Neural crest cell (in vitro differentiated cells): ENCODE data around the gene ITSN1. TPM values are rescaled to one million over a fixed set of nuclear protein-coding genes. Genes with fewer than 3 reads are reported as not detected.

Experiments
- DNase-seq: peaks from one replicate; pipeline ENCODE4 v3.0.0; 2021; ENCODE audit warnings: low read depth, mixed read lengths, low spot score
- H3K27ac Mint-ChIP-seq: one replicate; pipeline ENCODE4 v1.8.0; 2021; ENCODE audit warnings: mild to moderate bottlenecking, mixed read lengths; ENCODE audit not compliant: unreplicated experiment
- H3K27me3 Mint-ChIP-seq: 2 replicates; pipeline ENCODE4 v1.8.0; 2021; ENCODE audit warnings: low read depth, mild to moderate bottlenecking, mixed read lengths
- H3K36me3 Mint-ChIP-seq: 2 replicates; pipeline ENCODE4 v1.8.0; 2021; ENCODE audit warnings: low read depth, mild to moderate bottlenecking, mixed read lengths
- H3K4me1 Mint-ChIP-seq: 2 replicates; pipeline ENCODE4 v1.8.0; 2021; ENCODE audit warnings: mixed read lengths
- H3K4me3 Mint-ChIP-seq: one replicate; pipeline ENCODE4 v1.8.0; 2021; ENCODE audit warnings: mild to moderate bottlenecking, mixed read lengths
- H3K9me3 Mint-ChIP-seq: 2 replicates; pipeline ENCODE4 v1.8.0; 2021; ENCODE audit warnings: mixed read lengths
- total RNA-seq: library from RNA; stranded (reverse); gene quantifications from 2 replicates; pipeline ENCODE4 v1.2.1, GENCODE V29; 2021
- TF ChIP-seq, protein P1 (sequence below): fragments of 200-600 bp; sonication (generic); conservative IDR thresholded peaks from 2 replicates; pipeline ENCODE4 v1.5.0; 2021; ENCODE audit warnings: antibody characterized with exemption, mild to moderate bottlenecking

ITSN1 gene
- total RNA-seq, 1 donor from 2014 or later, result 62.7 TPM

DNA sequence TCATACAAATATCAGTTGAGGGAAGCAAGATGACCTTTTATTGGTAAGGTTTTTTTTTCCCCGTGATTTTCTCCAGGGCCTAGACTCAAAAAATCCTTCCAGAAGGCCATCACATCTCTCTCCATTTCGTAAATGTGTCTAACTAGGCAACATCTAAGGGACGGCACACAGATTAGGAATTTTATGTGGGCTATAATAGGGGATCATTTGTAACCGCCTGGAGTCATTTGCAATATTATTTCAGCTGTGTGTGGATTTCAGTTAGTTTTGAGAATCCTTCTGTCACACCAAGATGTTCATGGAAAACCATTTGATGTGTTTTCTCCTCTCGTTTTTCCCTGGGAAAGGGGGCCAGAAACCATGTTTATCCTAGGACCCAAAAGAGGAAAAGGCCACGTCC lies 210.2 kb downstream of the ITSN1 start:
- Mint-ChIP-seq H3K27me3 (no peaks in the 10 kb centered on the region), H3K27ac (no peak overlapping the region), H3K4me1 (peaks cover 21% of the 10 kb centered on the region), H3K9me3 (peaks cover 2% of the 10 kb centered on the region), H3K36me3 (no peaks in the 10 kb centered on the region), H3K4me3 (no peak overlapping the region)
- no peak for DNase-seq
- TF ChIP-seq, protein P1, sequence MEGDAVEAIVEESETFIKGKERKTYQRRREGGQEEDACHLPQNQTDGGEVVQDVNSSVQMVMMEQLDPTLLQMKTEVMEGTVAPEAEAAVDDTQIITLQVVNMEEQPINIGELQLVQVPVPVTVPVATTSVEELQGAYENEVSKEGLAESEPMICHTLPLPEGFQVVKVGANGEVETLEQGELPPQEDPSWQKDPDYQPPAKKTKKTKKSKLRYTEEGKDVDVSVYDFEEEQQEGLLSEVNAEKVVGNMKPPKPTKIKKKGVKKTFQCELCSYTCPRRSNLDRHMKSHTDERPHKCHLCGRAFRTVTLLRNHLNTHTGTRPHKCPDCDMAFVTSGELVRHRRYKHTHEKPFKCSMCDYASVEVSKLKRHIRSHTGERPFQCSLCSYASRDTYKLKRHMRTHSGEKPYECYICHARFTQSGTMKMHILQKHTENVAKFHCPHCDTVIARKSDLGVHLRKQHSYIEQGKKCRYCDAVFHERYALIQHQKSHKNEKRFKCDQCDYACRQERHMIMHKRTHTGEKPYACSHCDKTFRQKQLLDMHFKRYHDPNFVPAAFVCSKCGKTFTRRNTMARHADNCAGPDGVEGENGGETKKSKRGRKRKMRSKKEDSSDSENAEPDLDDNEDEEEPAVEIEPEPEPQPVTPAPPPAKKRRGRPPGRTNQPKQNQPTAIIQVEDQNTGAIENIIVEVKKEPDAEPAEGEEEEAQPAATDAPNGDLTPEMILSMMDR, result no peak

DNA sequence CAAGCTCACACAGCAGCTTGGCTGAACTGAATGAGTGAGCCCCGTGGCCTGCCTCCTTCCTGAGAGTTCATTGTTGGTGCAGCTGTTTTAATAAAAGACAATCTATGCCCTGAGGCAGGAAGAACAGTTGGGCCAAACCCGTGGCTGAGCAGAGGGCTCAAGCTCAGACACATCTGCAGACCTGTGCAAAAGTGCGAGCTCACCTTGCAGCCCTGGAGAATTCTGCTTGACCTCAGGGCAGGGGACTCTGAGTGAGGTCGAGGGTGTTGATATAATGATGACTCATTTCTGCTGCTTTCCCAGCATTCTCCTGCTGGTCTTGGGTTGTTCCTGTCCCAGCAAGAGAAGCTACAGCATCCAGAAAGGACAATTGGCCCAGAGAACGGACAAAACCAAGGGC lies 212.3 kb downstream of the ITSN1 start:
- no peak overlapping the region for H3K4me3 Mint-ChIP-seq
- no peaks in the 10 kb centered on the region for H3K36me3 Mint-ChIP-seq
- no peak overlapping the region for H3K27ac Mint-ChIP-seq
- peaks cover 12% of the 10 kb centered on the region for H3K4me1 Mint-ChIP-seq
- TF ChIP-seq, protein P1, result no peak
- H3K27me3 Mint-ChIP-seq, result no peaks in the 10 kb centered on the region
- H3K9me3 Mint-ChIP-seq, result peaks cover 2% of the 10 kb centered on the region
- DNase-seq, result no peak

DNA sequence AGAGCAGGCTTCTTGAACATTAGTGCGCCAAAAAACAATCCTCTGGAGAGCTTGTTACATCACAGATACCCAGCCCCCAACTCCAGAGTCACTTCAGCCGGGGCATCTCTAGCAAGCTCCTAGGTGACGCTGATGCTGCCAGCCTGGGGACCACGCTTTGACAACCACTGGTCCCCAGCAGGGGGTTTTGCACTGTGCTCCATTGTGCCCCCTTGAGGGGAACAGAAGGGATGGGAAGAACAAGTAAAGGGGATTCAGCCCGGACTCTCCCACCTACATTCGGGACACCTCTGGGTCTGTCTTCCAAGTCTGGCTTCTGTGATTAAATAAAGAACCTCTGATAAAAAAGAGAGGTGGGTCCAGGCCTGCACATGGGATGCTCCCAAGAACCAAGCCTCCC lies 212.9 kb downstream of the ITSN1 start:
- no peak for DNase-seq

DNA sequence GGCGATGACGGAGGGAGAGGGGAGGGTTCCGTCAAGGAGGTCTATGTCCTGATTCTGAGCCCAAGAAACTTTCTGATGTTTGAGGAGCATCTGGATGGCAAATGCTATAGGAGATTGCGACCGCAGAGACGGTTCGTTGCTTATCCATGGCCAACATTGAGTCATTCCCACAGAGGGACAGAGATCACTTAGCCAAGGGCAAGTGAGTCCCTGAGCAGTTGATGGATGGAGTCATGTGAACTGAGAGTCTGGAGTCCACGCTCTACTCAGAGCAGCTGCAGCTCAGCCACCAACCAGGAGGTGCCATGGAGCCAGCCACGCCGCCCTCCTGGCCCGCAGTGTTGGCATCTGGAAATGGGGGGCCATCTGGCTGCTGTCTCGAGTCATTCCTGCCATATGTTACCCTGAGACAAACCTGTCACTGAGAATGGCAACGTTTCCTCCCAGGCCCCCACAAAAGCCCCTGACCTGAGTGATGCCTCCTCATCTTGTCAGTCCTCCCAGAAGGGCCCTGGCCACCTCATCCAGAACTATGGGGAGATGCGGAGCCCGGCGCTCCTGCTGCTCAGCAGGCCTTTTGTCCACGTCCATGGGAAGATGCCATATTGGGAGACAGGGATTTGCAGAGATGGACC lies 214.7 kb downstream of the ITSN1 start:
- Mint-ChIP-seq H3K27me3 (no peaks in the 10 kb centered on the region), H3K9me3 (peaks cover 2% of the 10 kb centered on the region), H3K36me3 (no peaks in the 10 kb centered on the region)

More for the DNA sequence above, 212.9 kb downstream of the ITSN1 start:
- Mint-ChIP-seq H3K4me1 (peaks cover 12% of the 10 kb centered on the region), H3K4me3 (no peak overlapping the region), H3K9me3 (peaks cover 2% of the 10 kb centered on the region), H3K36me3 (no peaks in the 10 kb centered on the region), H3K27ac (no peak overlapping the region), H3K27me3 (no peaks in the 10 kb centered on the region)
- TF ChIP-seq, protein P1, result peak; percentile 22

DNA sequence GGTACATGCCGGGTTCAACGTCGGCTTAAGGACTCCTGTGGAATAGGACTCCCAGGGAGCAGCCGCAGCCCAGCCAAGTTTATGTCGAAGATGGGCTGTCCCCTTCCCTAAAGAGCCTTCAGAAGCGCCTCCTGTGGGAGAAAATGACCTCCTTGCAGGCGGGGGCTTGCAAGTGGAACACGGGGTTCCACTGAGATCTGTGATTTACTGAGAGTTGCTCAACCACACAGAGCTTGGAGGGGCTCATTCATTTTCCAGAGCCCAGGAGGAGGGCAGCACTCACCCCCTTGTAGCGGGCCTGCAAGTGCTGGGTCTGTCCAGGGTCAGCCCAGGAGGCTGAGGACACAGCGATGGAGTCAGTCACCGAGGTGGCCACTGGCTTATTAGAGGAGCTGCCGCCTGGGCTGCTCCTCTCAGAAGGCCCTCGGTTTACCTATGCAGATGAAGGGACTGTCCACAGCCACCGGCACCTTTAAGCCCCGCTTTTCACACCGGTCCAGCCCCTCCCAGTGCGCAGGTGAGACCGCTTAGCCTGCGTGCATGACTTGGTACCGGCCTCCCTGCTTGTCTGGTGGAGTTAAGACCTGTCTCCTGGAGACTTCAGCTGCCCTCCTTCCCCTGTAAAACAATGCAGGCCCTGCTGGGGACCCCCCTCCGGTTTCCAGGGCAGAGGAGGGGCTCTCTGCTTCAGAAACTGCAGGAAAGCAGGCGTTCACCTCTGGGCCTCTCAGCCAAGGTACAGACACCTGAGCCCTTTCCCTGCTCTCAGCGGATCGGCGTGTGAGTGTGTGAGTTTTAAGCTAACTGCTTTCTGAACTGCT lies 215.8 kb downstream of the ITSN1 start:
- Mint-ChIP-seq H3K36me3 (no peaks in the 10 kb centered on the region), H3K27me3 (no peaks in the 10 kb centered on the region), H3K27ac (no peak overlapping the region), H3K9me3 (peaks cover 2% of the 10 kb centered on the region), H3K4me3 (no peak overlapping the region), H3K4me1 (peaks cover 12% of the 10 kb centered on the region)
- TF ChIP-seq, protein P1, result no peak
- no peak for DNase-seq

More for the DNA sequence above, 214.7 kb downstream of the ITSN1 start:
- Mint-ChIP-seq H3K4me1 (peaks cover 12% of the 10 kb centered on the region), H3K27ac (no peak overlapping the region), H3K4me3 (no peak overlapping the region)
- TF ChIP-seq, protein P1, result no peak
- no peak for DNase-seq
